ENCODE data around the gene SYNGR3. TPM values are rescaled to one million over a fixed set of nuclear protein-coding genes. Genes with fewer than 3 reads are reported as not detected.
"Not testable (repeated sequence)": the region's sequence is repeated elsewhere in the genome, so short reads cannot be mapped to it uniquely, and the experiment has no call there.

SYNGR3 gene
- polyA plus RNA-seq, 4 donors, result 1.2 to 2.6 (median 2.3) TPM

GRCh38 chr16:1958715-1959268, 31.0 kb upstream of the SYNGR3 start:
- DNase-seq (ENCODE audit: low read depth in 4 of 4, low spot score in 3 of 4), result no peak

GRCh38 chr16:1959269-1960039, 30.3 kb upstream of the SYNGR3 start, which contains the start of gene NDUFB10:
Gene NDUFB10 (plus strand): TSS chr16:1959538. CDS start chr16:1959625, 87 bp downstream.
- peak; percentile 77 to 88 (median 78) for DNase-seq (ENCODE audit: low read depth in 4 of 4, low spot score in 3 of 4)

- no peak for DNase-seq (ENCODE audit: low read depth in 4 of 4, low spot score in 3 of 4)
Observed at GRCh38 chr16:1960665-1961630, 28.8 kb upstream of the SYNGR3 start.

- DNase-seq (ENCODE audit: low read depth in 4 of 4, low spot score in 3 of 4), result no peak
Observed at GRCh38 chr16:1961651-1962067, 28.1 kb upstream of the SYNGR3 start.

GRCh38 chr16:1962161-1963153, 27.3 kb upstream of the SYNGR3 start:
- not testable (repeated sequence) for DNase-seq (ENCODE audit: low read depth in 4 of 4, low spot score in 3 of 4)

GRCh38 chr16:1963806-1964505, 25.8 kb upstream of the SYNGR3 start:
- no peak for DNase-seq (ENCODE audit: low read depth in 4 of 4, low spot score in 3 of 4)

GRCh38 chr16:1964506-1965395, 25.0 kb upstream of the SYNGR3 start, which contains the start of gene RPS2:
Gene RPS2 (minus strand): TSS chr16:1964826. CDS start chr16:1964625, 201 bp downstream.
- peak; percentile 93 to 98 (median 96) for DNase-seq (ENCODE audit: low read depth in 4 of 4, low spot score in 3 of 4)

GRCh38 chr16:1965396-1966001, 24.3 kb upstream of the SYNGR3 start:
- no peak for DNase-seq (ENCODE audit: low read depth in 4 of 4, low spot score in 3 of 4)

GRCh38 chr16:1966460-1966859, 23.3 kb upstream of the SYNGR3 start, which contains the start of gene RNF151:
Gene RNF151 (plus strand): TSS chr16:1966856. CDS start chr16:1966882, 26 bp downstream.
- no peak for DNase-seq (ENCODE audit: low read depth in 4 of 4, low spot score in 3 of 4)

- no peak for DNase-seq (ENCODE audit: low read depth in 4 of 4, low spot score in 3 of 4)
Observed at GRCh38 chr16:1968146-1968953, 21.4 kb upstream of the SYNGR3 start.

GRCh38 chr16:1971796-1972489, 17.8 kb upstream of the SYNGR3 start, which contains the start of gene TBL3:
Gene TBL3 (plus strand): TSS chr16:1972053. CDS start chr16:1972165, 112 bp downstream.
- DNase-seq (ENCODE audit: low read depth in 4 of 4, low spot score in 3 of 4), result peak; percentile 86 to 90 (median 88)

- DNase-seq (ENCODE audit: low read depth in 4 of 4, low spot score in 3 of 4), result no peak
Observed at GRCh38 chr16:1972490-1972877, 17.3 kb upstream of the SYNGR3 start.

GRCh38 chr16:1973461-1974156, 16.2 kb upstream of the SYNGR3 start:
- no peak for DNase-seq (ENCODE audit: low read depth in 4 of 4, low spot score in 3 of 4)

- no peak for DNase-seq (ENCODE audit: low read depth in 4 of 4, low spot score in 3 of 4)
Observed at GRCh38 chr16:1974157-1975070, 15.4 kb upstream of the SYNGR3 start.

All from right renal pelvis (tissue), 4 donors.